Gastrocnemius medialis (tissue), 4 donors: ENCODE measurements around the gene MPRIP. TPM values are rescaled to one million over a fixed set of nuclear protein-coding genes. Genes with fewer than 3 reads are reported as not detected.

ENCODE experiments used
- ATAC-seq, 2 donors: fragments of 150-250 bp; one replicate each; pipeline ENCODE4 v1.9.1; 2016
- DNase-seq, 2 donors: peaks; one replicate each; pipeline ENCODE4 v3.0.0-alpha.2; 2019
- H3K27ac ChIP-seq, 4 donors: fragments of 200-600 bp; sonication (generic); 1 replicate in 1 of 4; 2 replicates in 3 of 4; pipeline ENCODE4 v1.5.1; 2016 to 2018; ENCODE audit warnings: mild to moderate bottlenecking in 2 of 4, moderate library complexity in 1 of 4
- H3K27me3 ChIP-seq, 3 donors: fragments of 200-600 bp; sonication (generic) in 2 of 3; 1 replicate in 1 of 3; 2 replicates in 2 of 3; pipeline versions ENCODE4 v1.5.1 to v1.6.0; 2016 to 2019; ENCODE audit warnings: mild to moderate bottlenecking in 1 of 3, moderate library complexity in 1 of 3
- H3K36me3 ChIP-seq, 2 donors: fragments of 200-600 bp; sonication (generic) in 1 of 2; one replicate each; pipeline ENCODE4 v1.5.1; 2017 to 2018
- H3K4me1 ChIP-seq, 2 donors: fragments of 200-600 bp; sonication (generic) in 1 of 2; one replicate each; pipeline ENCODE4 v1.5.1; 2016 to 2017; ENCODE audit warnings: mild to moderate bottlenecking in 2 of 2
- H3K4me3 ChIP-seq, 4 donors: fragments of 200-600 bp; sonication (generic) in 3 of 4; 1 replicate in 1 of 4; 2 replicates in 3 of 4; pipeline ENCODE4 v1.5.1; 2016 to 2019; ENCODE audit warnings: mild to moderate bottlenecking in 2 of 4
- H3K9me3 ChIP-seq, 3 donors: fragments of 200-600 bp; sonication (generic) in 2 of 3; 1 replicate in 1 of 3; 2 replicates in 2 of 3; pipeline ENCODE4 v1.5.1; 2016 to 2019
- CTCF ChIP-seq, 5 experiments: fragments of 450-650 bp in 3 of 5; fragments of 200-600 bp in 2 of 5; sonication (generic) in 2 of 5; IDR thresholded peaks in 4 of 5; conservative IDR thresholded peaks in 1 of 5; 1 replicate in 4 of 5; 2 replicates in 1 of 5; pipeline ENCODE4 v1.5.1; 2016 to 2019; ENCODE audit warnings: antibody characterized with exemption in 5 of 5, mild to moderate bottlenecking in 3 of 5, moderate library complexity in 3 of 5
- POLR2A ChIP-seq, 2 donors: fragments of 450-650 bp; IDR thresholded peaks; one replicate each; pipeline ENCODE4 v1.6.1; 2017; ENCODE audit warnings: antibody characterized with exemption in 2 of 2, mild to moderate bottlenecking in 2 of 2, moderate library complexity in 2 of 2
- in situ Hi-C, 4 donors: fragments of 200-750 bp; cut with MboI; loops; one replicate each; pipeline versions ENCODE4 v1.15.0 to v1.8.0; 2017; ENCODE audit warnings: low sequenced_read_pairs in 4 of 4
- intact Hi-C: fragments of 100-400 bp; cut with DNase I; formaldehyde crosslinking; loops from one replicate; pipeline ENCODE4 v1.15.1; 2023; ENCODE audit warnings: low total_unique reads
- total RNA-seq, 4 donors: library from RNA; depleted of rRNA; stranded (reverse); fragments of >200 nt; gene quantifications; one replicate each; pipeline versions ENCODE4 v1.1.0 to v1.2.3, GENCODE V29; 2016

The MPRIP gene
- total RNA-seq, 4 donors from 2014 or later: 71.1 to 127 (median 124) TPM

GRCh38 chr17:17028059-17028877 is 14.0 kb upstream of the MPRIP start:
- DNase-seq (peak in 1 of 2 donors; percentile 46), ATAC-seq (no peak)
- Histone ChIP-seq H3K27ac (no peak overlapping the region), H3K36me3 (no peaks in the 10 kb centered on the region), H3K27me3 (no peaks in the 10 kb centered on the region), H3K4me3 (no peak overlapping the region), H3K9me3 (no peaks in the 10 kb centered on the region), H3K4me1 (peaks cover 14 to 19% of the 10 kb centered on the region in 2 donors)
- in situ Hi-C loops: loop anchor here in 1 of 4 donors (25.0 kb wide), 1 partner anchor 109 kb away; no protein-coding TSS in a partner anchor
- TF ChIP-seq CTCF (IDR thresholded peaks at IDR 0.05 in 4 of 5, conservative IDR thresholded peaks at IDR 0.05 in 1 of 5) (no peak), POLR2A (IDR thresholded peaks at IDR 0.05) (no peak)
- intact Hi-C loops: no loop called here

GRCh38 chr17:17028878-17029535 is 13.2 kb upstream of the MPRIP start:
- in situ Hi-C loops (loop anchor here in 1 of 4 donors (25.0 kb wide), 1 partner anchor 108 kb away; no protein-coding TSS in a partner anchor), intact Hi-C loops (no loop called here)
- ATAC-seq (no peak), DNase-seq (no peak)
- Histone ChIP-seq H3K9me3 (no peaks in the 10 kb centered on the region), H3K4me3 (no peak overlapping the region), H3K27me3 (no peaks in the 10 kb centered on the region), H3K27ac (no peak overlapping the region), H3K4me1 (peaks cover 14 to 19% of the 10 kb centered on the region in 2 donors), H3K36me3 (no peaks in the 10 kb centered on the region)
- TF ChIP-seq POLR2A (IDR thresholded peaks at IDR 0.05) (no peak), CTCF (IDR thresholded peaks at IDR 0.05 in 4 of 5, conservative IDR thresholded peaks at IDR 0.05 in 1 of 5) (no peak)

GRCh38 chr17:17029938-17030337 is 12.3 kb upstream of the MPRIP start:
- Histone ChIP-seq H3K36me3 (no peaks in the 10 kb centered on the region), H3K4me3 (no peak overlapping the region), H3K9me3 (no peaks in the 10 kb centered on the region), H3K4me1 (peaks cover 14 to 19% of the 10 kb centered on the region in 2 donors), H3K27ac (no peak overlapping the region), H3K27me3 (no peaks in the 10 kb centered on the region)
- no peak for TF ChIP-seq POLR2A (IDR thresholded peaks at IDR 0.05)
- TF ChIP-seq CTCF (IDR thresholded peaks at IDR 0.05 in 4 of 5, conservative IDR thresholded peaks at IDR 0.05 in 1 of 5): no peak
- DNase-seq (no peak), ATAC-seq (no peak)
- in situ Hi-C loops (loop anchor here in 1 of 4 donors (25.0 kb wide), 1 partner anchor 107 kb away; no protein-coding TSS in a partner anchor), intact Hi-C loops (no loop called here)

DNA sequence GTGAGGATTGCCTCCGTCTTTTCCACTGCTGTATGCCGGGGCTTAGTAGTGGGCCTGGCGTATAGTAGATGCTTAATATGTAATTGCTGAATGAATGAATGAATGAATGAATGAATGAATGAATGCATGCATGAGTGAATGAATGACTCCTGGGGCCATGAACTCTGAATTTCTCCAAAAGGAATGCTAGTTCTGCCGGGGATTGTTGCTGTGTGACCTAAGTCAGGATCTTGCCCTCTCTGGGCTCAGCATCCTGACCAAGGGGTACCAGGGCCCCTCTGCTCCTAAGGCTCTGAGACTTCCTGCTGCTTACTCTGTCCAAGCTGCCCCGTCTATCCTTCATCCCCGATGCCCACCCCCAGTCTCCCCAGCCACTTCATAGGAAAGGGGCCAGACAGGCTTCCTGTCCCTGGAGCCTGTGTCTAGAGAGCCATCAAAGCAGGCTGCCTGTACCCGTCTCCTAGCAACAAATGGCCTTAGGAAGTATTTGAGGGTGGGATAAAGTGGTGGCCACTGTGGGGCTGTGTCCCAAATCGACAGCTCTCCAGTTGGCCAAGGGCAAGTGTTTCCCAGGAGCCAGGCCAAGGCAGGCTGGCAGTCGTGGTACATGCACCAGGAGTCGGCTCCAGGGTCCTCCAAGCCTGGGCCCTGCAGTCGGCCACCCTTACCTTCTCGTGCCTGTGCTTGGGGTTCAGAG is 11.6 kb upstream of the MPRIP start:
- no peaks in the 10 kb centered on the region for H3K36me3 ChIP-seq
- ATAC-seq (no peak), DNase-seq (no peak)
- H3K4me1 ChIP-seq: peaks cover 18 to 24% of the 10 kb centered on the region in 2 donors
- in situ Hi-C loops: loop anchor here in 1 of 4 donors (25.0 kb wide), 1 partner anchor 107 kb away; no protein-coding TSS in a partner anchor
- no peak for TF ChIP-seq CTCF (IDR thresholded peaks at IDR 0.05 in 4 of 5, conservative IDR thresholded peaks at IDR 0.05 in 1 of 5)
- H3K27ac ChIP-seq: peak overlapping the region in 1 of 4 donors; percentile 71
- H3K27me3 ChIP-seq: no peaks in the 10 kb centered on the region
- no peak overlapping the region for H3K4me3 ChIP-seq
- H3K9me3 ChIP-seq: no peaks in the 10 kb centered on the region
- intact Hi-C loops: no loop called here
